Sciatic nerve (tissue), 2 donors: Measurements from ENCODE around the gene RASGRF2. TPM values are rescaled to one million over a fixed set of nuclear protein-coding genes. Genes with fewer than 3 reads are reported as not detected.
"Not testable (repeated sequence)": the region's sequence is repeated elsewhere in the genome, so short reads cannot be mapped to it uniquely, and the experiment has no call there.

Experiments used
- ATAC-seq: fragments of 200-7000 bp; cut with Tn5 transposase; one replicate; pipeline ENCODE4 v1.9.1; 2020; ENCODE audit warnings: mild to moderate bottlenecking, moderate library complexity
- DNase-seq: peaks from one replicate; pipeline ENCODE4 v3.0.0-alpha.2; 2020; ENCODE audit warnings: low spot score
- intact Hi-C: fragments of 100-400 bp; cut with DNase I; formaldehyde crosslinking; loops from one replicate; pipeline ENCODE4 v1.14.2; 2022
- total RNA-seq: library from RNA; stranded (reverse); fragmentation: NEBNext Ultra II Directional; extraction: Animal tissue kit (Norgen Biotek cat#: 25700); gene quantifications from one replicate; pipeline ENCODE4 v1.2.1, GENCODE V29; 2021
- donor health status: DM: no; HTN: no; CAD: no.
- donor health status: DM: no; HTN: no; CAD: no.

The RASGRF2 gene
- total RNA-seq, 1 donor from 2014 or later, result 63.8 TPM

DNA sequence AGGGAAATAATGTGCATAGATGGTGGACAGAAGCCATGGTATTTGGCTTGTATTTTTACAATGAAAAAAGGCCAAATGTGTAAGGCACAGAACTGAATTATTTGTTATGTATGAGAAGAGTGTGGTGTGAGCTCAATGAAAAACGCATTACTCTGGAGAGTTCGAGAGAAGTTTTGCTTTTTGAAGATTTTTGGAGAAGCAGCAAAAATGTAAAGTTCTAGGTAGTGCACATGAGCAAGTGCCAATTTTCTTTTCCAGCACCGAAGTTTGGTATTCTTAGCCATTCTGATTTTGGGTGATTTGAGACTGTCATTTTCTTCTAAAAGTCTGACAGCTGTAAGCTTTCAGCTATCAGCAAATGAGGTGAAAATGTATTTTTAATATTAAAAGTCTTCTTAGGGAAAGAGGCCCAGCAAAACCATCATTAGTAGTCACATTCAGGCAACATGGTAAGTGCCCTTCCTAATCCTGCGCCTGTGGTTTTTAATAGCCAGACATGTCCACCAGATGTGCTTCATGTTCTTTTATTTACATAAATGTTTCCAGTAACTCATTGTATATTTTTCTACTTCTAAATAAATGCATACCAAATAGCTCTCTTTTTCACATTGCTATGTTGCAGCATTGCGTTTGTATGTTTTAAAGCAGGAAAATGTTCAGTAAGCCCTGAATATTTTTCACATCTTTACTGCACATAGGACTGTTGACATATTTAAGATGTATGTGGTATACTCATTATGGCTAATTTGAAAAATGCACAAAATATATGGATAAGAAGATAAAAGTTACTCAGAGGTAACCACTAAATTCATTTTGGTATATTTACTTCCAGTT lies 50.4 kb downstream of the RASGRF2 start:
- no peak for DNase-seq
- ATAC-seq, result no peak
- intact Hi-C loops, result no loop called here

DNA sequence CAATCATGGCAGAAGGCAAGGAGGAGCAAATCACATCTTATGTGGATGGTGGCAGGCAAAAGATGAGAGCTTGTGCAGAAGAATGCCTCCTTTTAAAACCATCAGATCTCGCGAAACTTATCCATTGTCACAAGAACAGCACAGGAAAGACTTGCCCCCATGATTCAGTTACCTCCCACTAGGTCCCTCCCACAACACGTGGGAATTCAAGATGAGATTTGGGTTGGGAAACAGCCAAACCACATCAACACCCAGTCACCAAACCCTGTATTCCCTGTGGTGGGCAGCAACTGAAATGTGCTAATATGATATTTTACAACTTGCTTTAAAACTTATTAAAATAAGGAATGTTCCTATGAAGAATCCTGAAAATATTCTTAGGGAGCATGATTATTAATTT lies 54.2 kb downstream of the RASGRF2 start:
- DNase-seq, result no peak
- ATAC-seq, result no peak
- intact Hi-C loops, result no loop called here

GRCh38 chr5:81016116-81016515 lies 56.0 kb downstream of the RASGRF2 start:
- DNase-seq (no peak), ATAC-seq (no peak)
- intact Hi-C loops, result no loop called here

GRCh38 chr5:81017320-81017719 lies 57.2 kb downstream of the RASGRF2 start:
- intact Hi-C loops, result no loop called here
- ATAC-seq (no peak), DNase-seq (no peak)

DNA sequence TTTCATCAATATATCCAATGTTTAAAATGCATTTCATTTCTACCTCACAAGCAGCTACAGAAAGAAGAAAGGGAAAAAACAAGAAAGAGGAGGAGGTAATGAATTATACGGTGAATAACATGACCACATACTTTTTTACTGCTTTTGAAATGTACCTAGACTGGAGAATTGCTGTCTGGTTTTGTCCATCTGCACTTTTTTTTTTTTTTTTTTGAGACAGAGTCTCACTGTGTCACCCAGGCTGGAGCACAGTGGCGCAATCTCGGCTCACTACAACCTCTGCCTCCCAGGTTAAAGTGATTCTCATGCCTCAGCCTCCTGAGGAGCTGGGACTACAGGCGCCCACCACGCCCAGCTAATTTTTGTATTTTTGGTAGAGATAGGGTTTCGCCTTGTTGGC lies 58.4 kb downstream of the RASGRF2 start:
- ATAC-seq, DNase-seq, intact Hi-C loops: not testable (repeated sequence)

DNA sequence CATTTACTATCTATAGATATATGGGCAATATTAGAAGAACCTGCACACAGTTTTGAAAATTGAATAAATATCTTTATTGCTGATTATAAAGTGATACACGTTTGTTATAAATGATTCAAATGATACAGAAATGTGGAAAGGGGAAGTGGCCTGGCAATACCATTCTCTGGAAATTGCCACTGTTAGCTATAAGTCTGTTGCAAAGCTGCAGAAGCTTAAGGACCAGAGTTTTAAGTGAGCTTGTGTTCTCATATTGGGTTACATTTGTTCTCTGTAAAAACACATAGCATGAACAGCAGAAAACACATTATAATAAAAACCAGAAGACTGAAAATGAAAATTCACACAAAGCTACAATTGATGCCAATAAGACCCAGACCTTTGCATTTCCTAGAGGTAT lies 59.6 kb downstream of the RASGRF2 start:
- no peak for DNase-seq
- intact Hi-C loops, result no loop called here
- no peak for ATAC-seq

- DNase-seq, result no peak
- intact Hi-C loops, result no loop called here
- no peak for ATAC-seq
These were observed 60.5 kb downstream of the RASGRF2 start for GRCh38 chr5:81020478-81021167.

GRCh38 chr5:81021486-81021885 lies 61.3 kb downstream of the RASGRF2 start:
- intact Hi-C loops, result no loop called here
- DNase-seq (no peak), ATAC-seq (no peak)

GRCh38 chr5:81021951-81022687 lies 62.0 kb downstream of the RASGRF2 start:
- DNase-seq, result no peak
- ATAC-seq, result no peak
- intact Hi-C loops, result no loop called here

DNA sequence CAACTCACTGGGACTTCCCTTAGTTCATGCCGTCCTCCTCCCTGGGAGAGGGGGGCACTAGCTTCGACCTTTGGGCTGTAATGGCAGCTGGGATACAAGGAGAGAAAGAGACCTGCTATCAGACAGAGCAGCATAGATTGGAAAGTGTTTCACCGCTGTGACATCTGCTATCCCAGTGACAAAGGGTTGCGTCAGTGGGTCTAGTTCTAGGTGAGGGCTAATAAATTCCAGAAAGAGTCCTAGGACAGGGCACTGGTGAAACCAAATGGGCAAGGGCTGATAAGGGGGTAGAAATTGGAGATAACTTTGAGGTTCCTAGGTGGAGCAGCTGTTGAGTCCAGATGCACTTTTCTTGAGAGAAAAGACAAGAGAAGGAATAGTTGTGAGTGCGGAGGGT lies 62.5 kb downstream of the RASGRF2 start:
- no peak for DNase-seq
- ATAC-seq, result no peak
- intact Hi-C loops, result no loop called here

GRCh38 chr5:81023261-81023970 lies 63.3 kb downstream of the RASGRF2 start:
- DNase-seq, result no peak
- intact Hi-C loops, result no loop called here
- no peak for ATAC-seq

DNA sequence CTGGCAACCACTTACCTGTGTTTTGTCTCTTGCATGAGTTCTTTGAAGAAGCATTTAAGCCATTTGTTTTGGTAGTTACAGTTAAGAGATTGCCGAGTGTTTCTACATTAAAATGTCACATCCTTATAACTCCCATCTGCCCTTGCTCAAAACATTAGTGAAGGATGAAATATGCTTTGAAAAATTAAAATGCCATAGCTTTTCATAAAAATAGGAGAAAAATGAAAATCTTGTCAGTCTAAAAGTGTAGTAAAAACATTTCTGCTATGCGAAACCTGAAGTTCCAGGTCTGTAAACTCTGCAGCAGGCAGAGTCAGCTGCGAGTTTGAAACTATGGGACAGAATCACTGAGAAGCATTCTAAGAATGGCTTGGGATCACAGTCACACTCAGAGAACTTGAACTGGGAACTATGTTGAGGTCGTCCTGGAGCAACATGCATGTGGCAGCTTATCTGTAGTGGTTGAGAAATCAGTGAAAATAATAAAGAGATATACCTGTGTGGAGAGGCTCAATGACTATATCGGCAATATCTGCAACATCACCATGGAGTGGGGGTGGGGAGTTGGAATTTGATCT lies 67.4 kb downstream of the RASGRF2 start:
- DNase-seq (no peak), ATAC-seq (no peak)
- intact Hi-C loops, result no loop called here

GRCh38 chr5:81028888-81029287 lies 68.7 kb downstream of the RASGRF2 start:
- ATAC-seq, intact Hi-C loops: not testable (repeated sequence)

GRCh38 chr5:81029736-81030135 lies 69.6 kb downstream of the RASGRF2 start:
- ATAC-seq, DNase-seq, intact Hi-C loops: not testable (repeated sequence)

More at GRCh38 chr5:81028888-81029287, 68.7 kb downstream of the RASGRF2 start:
- DNase-seq, result not testable (repeated sequence)

- DNase-seq, intact Hi-C loops, ATAC-seq: not testable (repeated sequence)
These were observed 70.3 kb downstream of the RASGRF2 start for GRCh38 chr5:81030236-81031034.

DNA sequence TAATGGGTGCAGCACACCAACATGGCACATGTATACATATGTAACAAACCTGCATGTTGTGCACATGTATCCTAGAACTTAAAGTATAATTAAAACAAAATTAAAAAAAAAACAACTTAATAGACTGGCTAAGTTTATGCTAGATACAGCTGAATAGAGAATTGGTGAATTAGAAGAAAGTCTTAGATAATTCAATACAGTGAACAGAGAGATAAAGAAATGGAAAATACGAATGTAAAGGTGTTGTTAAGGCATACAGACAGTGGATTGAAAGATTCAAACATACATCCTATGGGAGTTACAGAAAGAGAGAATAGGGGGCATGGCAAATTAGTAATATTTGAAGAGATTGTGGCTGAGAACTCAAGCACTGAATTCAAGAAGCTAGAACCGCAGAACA lies 75.4 kb downstream of the RASGRF2 start:
- ATAC-seq (no peak), DNase-seq (no peak)
- intact Hi-C loops, result no loop called here

- intact Hi-C loops, result no loop called here
- no peak for ATAC-seq
- DNase-seq, result no peak
These were observed 78.3 kb downstream of the RASGRF2 start for GRCh38 chr5:81038495-81038894.

DNA sequence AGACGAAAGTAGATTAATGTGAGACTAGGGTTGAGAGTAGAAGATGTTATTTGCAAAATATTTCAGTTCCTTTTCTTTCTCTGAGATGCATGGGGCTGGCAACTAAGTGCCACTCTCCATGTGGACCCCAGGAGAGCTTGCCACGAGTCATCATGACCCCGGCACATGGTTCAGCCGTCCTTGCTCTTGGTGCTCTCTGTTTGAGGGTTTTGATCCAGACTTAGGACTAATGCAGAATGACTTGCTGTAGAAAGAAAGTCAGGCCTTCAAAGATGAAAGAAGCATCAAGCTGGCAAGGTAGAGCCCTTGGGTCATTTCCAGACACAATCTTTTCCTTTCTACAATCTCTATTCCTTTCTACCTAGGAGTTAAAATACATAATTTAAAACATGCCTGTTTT lies 84.7 kb downstream of the RASGRF2 start:
- no peak for ATAC-seq
- intact Hi-C loops, result no loop called here

More for the DNA sequence above, 84.7 kb downstream of the RASGRF2 start:
- DNase-seq, result no peak
